LNCAP (cell line): ENCODE results near the gene SHB.

Experiments
- CTCF ChIP-seq: fragments of 450-650 bp; IDR thresholded peaks from 2 replicates; pipeline ENCODE4 v1.5.1; 2017; ENCODE audit warnings: mild to moderate bottlenecking

Gene SHB

GRCh38 chr9:38033941-38034340, 35.1 kb downstream of the SHB start:
- TF ChIP-seq CTCF = no peak

GRCh38 chr9:38032266-38033110, 36.5 kb downstream of the SHB start:
- no peak for TF ChIP-seq CTCF

- TF ChIP-seq CTCF = no peak
Observed at GRCh38 chr9:38031594-38031993, 37.4 kb downstream of the SHB start.

- no peak for TF ChIP-seq CTCF
Observed at GRCh38 chr9:38030658-38031057, 38.4 kb downstream of the SHB start.

GRCh38 chr9:38029915-38030638, 39.0 kb downstream of the SHB start:
- no peak for TF ChIP-seq CTCF

GRCh38 chr9:38027714-38028113, 41.3 kb downstream of the SHB start:
- no peak for TF ChIP-seq CTCF

- TF ChIP-seq CTCF = no peak
Observed at GRCh38 chr9:38026840-38027527, 42.0 kb downstream of the SHB start.
